PC-9 (cell line): ENCODE results near the gene SPATA12. TPM values are rescaled to one million over a fixed set of nuclear protein-coding genes. Genes with fewer than 3 reads are reported as not detected.

Source experiments
- BruUV-seq: library from RNA; stranded (reverse); fragments of 400-500 nt; replicated peaks from 2 replicates; lab custom pipeline; 2021; lab: Mats Ljungman, UMichigan
- CTCF ChIA-PET: fragments of 300-600 bp; sonication (Branson Sonifier 250); formaldehyde crosslinking; loops from one replicate; lab custom pipeline; 2022; ENCODE audit warnings: antibody characterized with exemption; lab: Charles Lee
- POLR2A ChIA-PET: fragments of 300-600 bp; sonication (Branson Sonifier 250); formaldehyde crosslinking; loops from one replicate; lab custom pipeline; 2022; ENCODE audit warnings: antibody characterized with exemption; ENCODE audit not compliant: unreplicated experiment; lab: Charles Lee
- DNase-seq, 2 experiments: peaks; one replicate each; pipeline versions ENCODE4 v3.0.0 to v3.0.0-alpha.2; 2015 to 2022; ENCODE audit warnings: mixed read lengths in 1 of 2
- H2AFZ ChIP-seq: fragments of 200-600 bp; sonication (generic); 2 replicates; pipeline ENCODE4 v1.8.1; 2017; ENCODE audit warnings: antibody characterized with exemption
- H3F3A ChIP-seq: fragments of 200-600 bp; sonication (generic); 2 replicates; pipeline ENCODE4 v1.8.1; 2017; ENCODE audit warnings: antibody characterized with exemption, mild to moderate bottlenecking, low read depth; ENCODE audit not compliant: insufficient read depth
- H3K27ac ChIP-seq: fragments of 200-600 bp; sonication (generic); 2 replicates; pipeline ENCODE4 v1.6.1; 2016; ENCODE audit warnings: mixed run types
- H3K27me3 ChIP-seq: fragments of 200-600 bp; sonication (generic); 2 replicates; pipeline ENCODE4 v1.6.1; 2016; ENCODE audit warnings: low read depth, mixed run types; ENCODE audit not compliant: insufficient read depth
- H3K36me3 ChIP-seq: fragments of 200-600 bp; sonication (generic); 2 replicates; pipeline ENCODE4 v1.6.1; 2016; ENCODE audit warnings: low read depth, mixed run types
- H3K4me1 ChIP-seq: fragments of 200-600 bp; sonication (generic); replicated peaks from 2 replicates; pipeline ENCODE4 v1.6.1; 2016; ENCODE audit warnings: mixed run types; ENCODE audit not compliant: insufficient read depth
- H3K4me2 ChIP-seq: fragments of 200-600 bp; sonication (generic); 2 replicates; pipeline ENCODE4 v1.6.1; 2017; ENCODE audit warnings: mixed run types
- H3K4me3 ChIP-seq: fragments of 200-600 bp; sonication (generic); 2 replicates; pipeline ENCODE4 v1.6.1; 2016; ENCODE audit warnings: mixed run types
- H3K79me2 ChIP-seq: fragments of 200-600 bp; sonication (generic); 2 replicates; pipeline ENCODE4 v1.6.1; 2017; ENCODE audit warnings: low read depth, mixed run types
- H3K9me2 ChIP-seq: fragments of 200-600 bp; sonication (generic); 2 replicates; pipeline ENCODE4 v1.8.1; 2017; ENCODE audit warnings: mild to moderate bottlenecking; ENCODE audit not compliant: insufficient read depth
- H3K9me3 ChIP-seq: fragments of 200-600 bp; sonication (generic); 2 replicates; pipeline ENCODE4 v1.8.1; 2016; ENCODE audit warnings: low read depth; ENCODE audit not compliant: insufficient read depth
- H4K20me1 ChIP-seq: fragments of 200-600 bp; sonication (generic); 2 replicates; pipeline ENCODE4 v1.8.1; 2017; ENCODE audit not compliant: insufficient read depth
- CTCF ChIP-seq: fragments of 200-600 bp; sonication (generic); conservative IDR thresholded peaks from 2 replicates; pipeline ENCODE4 v1.6.1; 2017; ENCODE audit warnings: mixed run types, antibody characterized with exemption, mild to moderate bottlenecking, moderate library complexity
- EZH2 ChIP-seq: fragments of 200-600 bp; sonication (generic); IDR thresholded peaks from 2 replicates; pipeline ENCODE4 v1.8.0; 2017; ENCODE audit warnings: antibody characterized with exemption, low read depth
- intact Hi-C: fragments of 100-400 bp; cut with micrococcal nuclease; formaldehyde crosslinking; loops from one replicate; pipeline ENCODE4 v1.10.0; 2022; ENCODE audit not compliant: unreplicated experiment
- total RNA-seq: library from RNA; stranded (reverse); gene quantifications from 2 replicates; pipeline ENCODE4 v1.2.3, GENCODE V29; 2021

Gene SPATA12
- total RNA-seq, 1 experiment from 2014 or later, result 0.57 TPM

- CTCF ChIA-PET, result interaction anchor here (0.7 kb wide), 1 partner anchor 12 kb away, joined by 4 read pairs; no protein-coding TSS in a partner anchor
- H3K27me3 ChIP-seq, result no peaks in the 10 kb centered on the region
- no peaks in the 10 kb centered on the region for H3K36me3 ChIP-seq
- no TSS peak for BruUV-seq
- H3K4me3 ChIP-seq, result no peak overlapping the region
- H2AFZ ChIP-seq, result no peak overlapping the region
- peak overlapping the region; percentile 71; the same call in 1 of the 2 replicates for H3K27ac ChIP-seq
- no peaks in the 10 kb centered on the region for H4K20me1 ChIP-seq
- H3K9me2 ChIP-seq, result no peaks in the 10 kb centered on the region
- DNase-seq, result no peak
- POLR2A ChIA-PET, result no interaction called here
- peaks cover 9% of the 10 kb centered on the region; the same call in 1 of the 2 replicates for H3F3A ChIP-seq
- no peak overlapping the region for H3K4me2 ChIP-seq
- peaks cover 4% of the 10 kb centered on the region; the same call in 1 of the 2 replicates for H3K79me2 ChIP-seq
- no peaks in the 10 kb centered on the region for H3K9me3 ChIP-seq
- intact Hi-C loops, result no loop called here
- TF ChIP-seq EZH2 (no peak), CTCF (no peak)
- peaks cover 32% of the 10 kb centered on the region for H3K4me1 ChIP-seq
These were observed 42.2 kb upstream of the SPATA12 start for GRCh38 chr3:57018246-57018645.

- no peak for DNase-seq
- Histone ChIP-seq H3K9me3 (no peaks in the 10 kb centered on the region), H3K79me2 (peaks cover 4% of the 10 kb centered on the region; the same call in 1 of the 2 replicates), H3K27me3 (no peaks in the 10 kb centered on the region), H3K4me1 (peaks cover 32% of the 10 kb centered on the region), H3K9me2 (no peaks in the 10 kb centered on the region), H4K20me1 (no peaks in the 10 kb centered on the region), H3K27ac (no peak overlapping the region), H3K4me3 (no peak overlapping the region), H3K4me2 (no peak overlapping the region), H3F3A (peaks cover 9% of the 10 kb centered on the region; the same call in 1 of the 2 replicates), H2AFZ (no peak overlapping the region), H3K36me3 (no peaks in the 10 kb centered on the region)
- intact Hi-C loops, result no loop called here
- ChIA-PET CTCF (interaction anchor here (0.7 kb wide), 1 partner anchor 12 kb away, joined by 4 read pairs; no protein-coding TSS in a partner anchor), POLR2A (interaction anchor here (0.6 kb wide), 1 partner anchor 14 kb away, joined by 5 read pairs; no protein-coding TSS in a partner anchor)
- BruUV-seq, result no TSS peak
- TF ChIP-seq CTCF, result no peak
- TF ChIP-seq EZH2, result no peak
These were observed 41.4 kb upstream of the SPATA12 start for GRCh38 chr3:57019057-57019456.

- H3K27ac ChIP-seq, result no peak overlapping the region
- no TSS peak for BruUV-seq
- H3K4me2 ChIP-seq, result no peak overlapping the region
- ChIA-PET POLR2A (interaction anchor here (0.6 kb wide), 1 partner anchor 208 kb away, joined by 8 read pairs; no protein-coding TSS in a partner anchor), CTCF (no interaction called here)
- intact Hi-C loops, result no loop called here
- no peaks in the 10 kb centered on the region for H3K36me3 ChIP-seq
- no peak for DNase-seq
- no peaks in the 10 kb centered on the region for H3K27me3 ChIP-seq
- H4K20me1 ChIP-seq, result no peaks in the 10 kb centered on the region
- no peaks in the 10 kb centered on the region for H3K79me2 ChIP-seq
- no peaks in the 10 kb centered on the region for H3K9me3 ChIP-seq
- no peaks in the 10 kb centered on the region for H3K9me2 ChIP-seq
- TF ChIP-seq EZH2 (no peak), CTCF (no peak)
- no peaks in the 10 kb centered on the region for H3F3A ChIP-seq
- no peaks in the 10 kb centered on the region for H3K4me1 ChIP-seq
- H3K4me3 ChIP-seq, result no peak overlapping the region
- no peak overlapping the region for H2AFZ ChIP-seq
These were observed 35.2 kb upstream of the SPATA12 start for GRCh38 chr3:57025237-57025636.
